D721Med (cell line): ENCODE results near the gene ARHGEF25.
"Not testable (repeated sequence)": the region's sequence is repeated elsewhere in the genome, so short reads cannot be mapped to it uniquely, and the experiment has no call there.

Source experiments
- DNase-seq: peaks from one replicate; pipeline ENCODE4 v3.0.0; 2011; ENCODE audit warnings: low spot score; ENCODE audit not compliant: insufficient read length
- FAIRE-seq: peaks from 2 replicates; lab custom pipeline; 2011; peaks lifted over from hg19 to GRCh38; lab: Jason Lieb, UNC
- TF ChIP-seq, protein P1 (sequence below): IDR thresholded peaks from 2 replicates; pipeline ENCODE4 v1.5.1; 2012; ENCODE audit warnings: mild to moderate bottlenecking, control low read depth; ENCODE audit not compliant: insufficient read depth; ENCODE audit errors: missing control alignments

Gene ARHGEF25

DNA sequence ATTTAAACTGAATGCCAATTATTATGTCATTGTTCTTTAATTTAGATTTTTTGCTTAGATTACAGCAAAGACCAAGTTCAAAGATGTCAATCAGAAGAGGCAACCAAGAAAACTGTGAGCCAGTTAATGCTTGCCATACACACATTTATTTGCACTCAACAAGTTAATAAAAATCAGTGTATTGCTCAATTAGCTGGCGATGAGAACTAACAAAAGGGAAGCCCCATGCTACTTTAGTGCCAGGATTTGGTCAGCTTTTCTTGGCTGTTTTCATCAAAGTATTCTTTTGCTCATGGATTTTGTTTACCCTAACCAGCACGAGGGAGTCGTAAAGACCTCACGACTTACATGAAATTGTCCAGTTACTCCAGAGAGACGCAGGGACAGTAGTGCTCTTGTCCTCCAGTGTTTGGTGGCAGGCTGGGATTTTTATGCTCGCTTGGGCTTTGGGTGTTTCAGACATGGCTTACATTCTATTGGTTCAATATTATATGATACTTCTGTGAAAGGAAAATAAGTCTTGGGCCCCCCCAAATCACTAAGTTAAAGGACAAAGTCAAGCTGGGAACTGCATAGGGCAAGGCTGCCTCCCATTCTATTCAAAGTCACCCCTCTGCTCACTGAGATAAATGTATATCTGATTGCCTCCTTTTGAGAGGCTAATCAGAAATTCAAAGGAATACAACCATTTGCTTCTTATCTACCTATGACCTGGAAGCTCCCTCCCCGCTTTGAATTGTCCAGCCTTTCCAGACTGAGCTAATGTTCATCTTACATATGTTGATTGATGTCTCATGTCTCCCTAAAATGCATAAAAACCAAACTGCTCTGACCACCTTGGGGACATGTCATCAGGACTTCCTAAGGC, 29.2 kb downstream of the ARHGEF25 start:
- DNase-seq, result no peak
- TF ChIP-seq, protein P1, sequence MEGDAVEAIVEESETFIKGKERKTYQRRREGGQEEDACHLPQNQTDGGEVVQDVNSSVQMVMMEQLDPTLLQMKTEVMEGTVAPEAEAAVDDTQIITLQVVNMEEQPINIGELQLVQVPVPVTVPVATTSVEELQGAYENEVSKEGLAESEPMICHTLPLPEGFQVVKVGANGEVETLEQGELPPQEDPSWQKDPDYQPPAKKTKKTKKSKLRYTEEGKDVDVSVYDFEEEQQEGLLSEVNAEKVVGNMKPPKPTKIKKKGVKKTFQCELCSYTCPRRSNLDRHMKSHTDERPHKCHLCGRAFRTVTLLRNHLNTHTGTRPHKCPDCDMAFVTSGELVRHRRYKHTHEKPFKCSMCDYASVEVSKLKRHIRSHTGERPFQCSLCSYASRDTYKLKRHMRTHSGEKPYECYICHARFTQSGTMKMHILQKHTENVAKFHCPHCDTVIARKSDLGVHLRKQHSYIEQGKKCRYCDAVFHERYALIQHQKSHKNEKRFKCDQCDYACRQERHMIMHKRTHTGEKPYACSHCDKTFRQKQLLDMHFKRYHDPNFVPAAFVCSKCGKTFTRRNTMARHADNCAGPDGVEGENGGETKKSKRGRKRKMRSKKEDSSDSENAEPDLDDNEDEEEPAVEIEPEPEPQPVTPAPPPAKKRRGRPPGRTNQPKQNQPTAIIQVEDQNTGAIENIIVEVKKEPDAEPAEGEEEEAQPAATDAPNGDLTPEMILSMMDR, result no peak
- FAIRE-seq, result no peak

DNA sequence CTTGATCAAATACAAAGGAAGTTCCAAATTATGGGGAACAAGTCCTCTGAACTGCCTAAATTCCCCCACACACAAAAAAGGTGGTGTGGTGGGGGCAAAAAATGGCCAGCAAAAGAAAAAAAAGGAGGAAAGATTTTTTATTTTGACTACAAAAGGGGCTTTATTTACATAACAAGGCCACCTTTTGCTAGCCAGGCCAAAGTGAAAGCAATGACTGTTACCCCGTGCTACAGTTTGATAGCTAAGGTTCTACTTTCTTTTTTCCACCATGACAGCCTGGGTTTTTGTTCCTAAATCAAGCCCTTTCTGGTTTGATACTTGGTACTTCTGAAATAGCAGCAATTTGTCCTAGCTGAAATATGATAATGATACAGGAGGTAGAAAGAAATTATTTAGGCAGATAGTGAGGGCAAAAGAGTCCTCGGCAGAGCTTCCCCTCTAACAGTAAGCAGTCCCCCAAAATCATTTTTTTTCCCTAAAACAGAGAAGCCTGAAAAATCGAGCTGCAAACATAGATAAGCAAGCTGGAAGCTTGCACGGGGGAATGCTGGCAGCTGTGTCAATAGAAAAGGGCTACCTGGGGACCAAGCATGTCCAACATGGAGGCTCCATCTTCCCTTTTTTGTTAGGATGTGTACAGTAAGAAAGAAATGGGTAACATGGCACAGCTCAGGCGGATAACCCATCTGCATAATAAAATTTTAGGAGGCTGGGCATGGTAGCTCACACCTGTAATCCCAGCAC, 30.6 kb downstream of the ARHGEF25 start:
- no peak for DNase-seq
- no peak for FAIRE-seq
- TF ChIP-seq, protein P1, result no peak

DNA sequence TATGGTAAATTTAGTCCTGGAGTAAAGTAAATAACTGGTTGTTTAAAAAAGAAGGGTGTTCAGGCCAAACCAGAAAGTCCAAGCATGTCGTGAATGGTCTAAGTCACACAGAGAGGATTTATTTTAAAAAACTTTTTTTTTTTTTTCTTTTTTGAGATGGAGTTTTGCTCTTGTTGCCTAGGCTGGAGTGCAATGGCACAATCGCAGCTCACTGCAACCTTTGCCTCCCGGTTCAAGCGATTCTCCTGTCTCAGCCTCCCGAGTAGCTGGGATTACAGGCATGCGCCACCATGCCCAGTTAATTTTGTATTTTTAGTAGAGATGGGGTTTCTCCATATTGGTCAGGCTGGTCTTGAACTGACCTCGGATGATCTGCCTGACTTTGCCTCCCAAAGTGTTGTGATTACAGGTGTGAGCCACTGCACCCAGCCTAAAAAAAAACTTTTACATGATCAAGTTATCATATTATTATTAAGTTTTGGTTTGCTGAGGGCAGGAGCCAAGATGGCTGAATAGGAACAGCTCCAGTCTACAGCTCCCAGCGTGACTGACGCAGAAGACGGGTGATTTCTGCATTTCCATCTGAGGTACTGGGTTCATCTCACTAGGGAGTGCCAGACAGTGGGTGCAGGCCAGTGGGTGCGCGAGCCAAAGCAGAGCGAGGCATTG, 34.9 kb downstream of the ARHGEF25 start:
- not testable (repeated sequence) for FAIRE-seq, DNase-seq

DNA sequence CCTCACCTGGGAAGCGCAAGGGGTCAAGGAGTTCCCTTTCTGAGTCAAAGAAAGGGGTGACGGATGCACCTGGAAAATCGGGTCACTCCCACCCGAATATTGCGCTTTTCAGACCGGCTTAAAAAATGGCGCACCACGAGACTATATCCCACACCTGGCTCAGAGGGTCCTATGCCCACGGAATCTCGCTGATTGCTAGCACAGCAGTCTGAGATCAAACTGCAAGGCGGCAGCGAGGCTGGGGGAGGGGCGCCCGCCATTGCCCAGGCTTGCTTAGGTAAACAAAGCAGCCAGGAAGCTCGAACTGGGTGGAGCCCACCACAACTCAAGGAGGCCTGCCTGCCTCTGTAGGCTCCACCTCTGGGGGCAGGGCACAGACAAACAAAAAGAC, 35.4 kb downstream of the ARHGEF25 start:
- DNase-seq, FAIRE-seq: not testable (repeated sequence)

DNA sequence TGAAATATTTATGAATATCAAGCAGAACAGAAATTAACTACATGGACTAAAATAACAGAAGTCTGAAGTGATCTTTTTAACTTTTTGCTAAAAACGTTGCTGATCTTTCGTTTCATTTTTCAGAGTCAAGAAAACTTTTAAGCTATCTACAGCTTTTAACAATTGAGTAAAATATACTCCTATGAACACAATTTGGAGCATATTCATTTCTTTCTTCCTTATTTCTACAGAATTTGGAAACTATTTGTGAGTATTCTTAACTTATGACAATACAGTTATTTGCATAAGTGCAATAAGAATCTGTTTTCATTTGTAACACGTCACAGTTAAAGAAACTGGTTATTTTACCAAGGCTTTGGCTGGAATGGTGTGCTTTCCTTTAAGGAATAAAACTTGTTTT, 42.8 kb downstream of the ARHGEF25 start:
- TF ChIP-seq, protein P1, result no peak
- DNase-seq (no peak), FAIRE-seq (no peak)

DNA sequence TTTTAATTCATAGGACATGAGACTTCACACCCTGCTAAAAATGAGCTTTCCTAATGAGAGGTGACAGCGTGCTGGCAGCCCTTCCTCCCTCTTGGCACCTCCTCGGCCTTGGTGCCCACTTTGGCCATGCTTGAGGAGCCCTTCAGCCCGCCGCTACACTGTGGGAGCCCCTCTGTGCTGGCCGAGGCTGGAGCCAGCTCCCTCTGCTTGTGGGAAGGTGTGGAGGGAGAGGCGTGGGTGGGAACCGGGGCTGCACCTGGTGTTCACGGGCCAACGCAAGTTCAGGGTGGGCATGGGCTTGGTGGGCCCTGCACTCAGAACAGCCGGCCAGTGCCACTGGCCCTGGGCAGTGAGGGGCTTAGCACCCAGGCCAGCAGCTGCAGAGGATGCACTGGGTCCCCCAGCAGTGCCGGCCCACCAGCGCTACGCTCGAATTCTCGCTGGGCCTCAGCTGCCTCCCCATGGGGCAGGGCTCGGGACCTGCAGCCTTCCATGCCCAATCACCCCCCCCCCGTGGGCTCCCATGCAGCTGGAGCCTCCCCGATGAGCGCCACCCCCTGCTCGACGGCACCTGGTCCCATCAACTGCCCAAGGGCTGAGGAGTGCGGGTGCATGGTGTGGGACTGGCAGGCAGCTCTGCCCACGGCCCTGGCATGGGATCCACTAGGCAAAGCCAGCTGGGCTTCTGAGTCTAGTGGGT, 44.5 kb downstream of the ARHGEF25 start:
- FAIRE-seq, result no peak
- no peak for DNase-seq
- TF ChIP-seq, protein P1, result no peak

DNA sequence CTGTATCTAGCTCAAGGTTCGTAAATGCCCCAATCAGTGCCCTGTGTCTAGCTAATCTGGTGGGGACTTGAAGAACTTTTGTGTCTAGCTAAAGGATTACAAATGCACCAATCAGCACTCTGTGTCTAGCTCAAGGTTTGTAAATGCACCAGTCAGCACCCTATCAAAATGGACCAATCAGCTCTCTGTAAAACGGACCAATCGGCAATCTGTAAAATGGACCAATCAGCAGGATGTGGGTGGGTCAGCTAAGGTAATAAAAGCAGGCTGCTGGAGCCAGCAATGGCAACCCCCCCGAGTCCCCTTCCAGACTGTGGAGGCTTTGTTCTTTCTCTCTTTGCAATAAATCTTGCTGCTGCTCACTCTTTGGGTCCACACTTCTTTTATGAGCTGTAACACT, 45.2 kb downstream of the ARHGEF25 start:
- not testable (repeated sequence) for FAIRE-seq, DNase-seq

DNA sequence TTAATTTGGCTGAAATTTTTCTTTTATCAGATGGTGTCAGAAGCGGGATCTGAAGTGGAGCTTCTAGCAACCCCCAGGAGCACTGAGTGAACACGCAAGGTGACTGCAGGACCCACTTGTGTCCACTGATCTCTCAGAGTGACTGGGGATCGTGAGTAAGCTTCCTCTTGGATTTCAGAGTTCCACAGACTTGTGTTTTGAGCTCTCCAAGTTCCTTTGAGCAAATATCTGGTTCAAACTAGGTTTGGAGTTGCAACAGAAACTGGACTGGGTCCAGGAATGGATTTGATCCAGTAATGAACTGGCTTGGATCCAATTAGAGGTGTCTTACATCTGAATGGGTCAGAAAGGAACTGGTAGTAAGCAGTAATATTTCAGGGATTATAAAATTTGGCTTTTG, 46.5 kb downstream of the ARHGEF25 start:
- TF ChIP-seq, protein P1, result no peak
- FAIRE-seq, result no peak
- no peak for DNase-seq
